ENCODE measurements around the gene APMAP.

- TF ChIP-seq YY1 (IDR thresholded peaks at IDR 0.05; ENCODE audit: extremely low read depth, insufficient replicate concordance, low read depth, low read length) (no peak), CTCF (IDR thresholded peaks at IDR 0.05 in 2 of 3, conservative IDR thresholded peaks at IDR 0.05 in 1 of 3; ENCODE audit: borderline replicate concordance in 1 of 3, insufficient read depth in 1 of 3, low read depth in 2 of 3, low read length in 2 of 3) (no peak), EZH2 (IDR thresholded peaks at IDR 0.05) (no peak), REST (IDR thresholded peaks at IDR 0.05; ENCODE audit: low read depth) (no peak), SP1 (IDR thresholded peaks at IDR 0.05; ENCODE audit: low read depth) (no peak), TCF7L2 (IDR thresholded peaks at IDR 0.05; ENCODE audit: borderline replicate concordance, extremely low read depth, insufficient read depth, insufficient read length) (no peak), POLR2A (IDR thresholded peaks at IDR 0.05; ENCODE audit: borderline replicate concordance, extremely low read depth, insufficient read depth, insufficient read length) (no peak)
These were observed 559 bp downstream of the APMAP start for GRCh38 chr20:24991897-24992486.
